ENCODE data around the gene BRME1. TPM values are rescaled to one million over a fixed set of nuclear protein-coding genes. Genes with fewer than 3 reads are reported as not detected.
A peak's percentile ranks its signal among the peaks of the same experiment; 100 is the strongest.

The BRME1 gene
- total RNA-seq, 1 donor from 2014 or later = 1.6 TPM

- peak overlapping the region; percentile 82 to 85 (median 83) for H3K9ac ChIP-seq (ENCODE audit: low read depth in 1 of 3, low read length in 3 of 3)
- H3K4me1 ChIP-seq (ENCODE audit: control insufficient read depth in 3 of 3, insufficient read depth in 3 of 3, low read length in 3 of 3) = peaks cover 32 to 39% (median 38%) of the 10 kb centered on the region in 3 donors
- H3K9me3 ChIP-seq (ENCODE audit: control insufficient read depth in 3 of 3, low read length in 3 of 3) = no peaks in the 10 kb centered on the region
- no peaks in the 10 kb centered on the region for H3K27me3 ChIP-seq (ENCODE audit: control insufficient read depth in 3 of 3, insufficient read depth in 3 of 3, low read length in 3 of 3)
- peak overlapping the region; percentile 94 for H3K27ac ChIP-seq (ENCODE audit: low read depth, low read length)
- no peaks in the 10 kb centered on the region for H3K36me3 ChIP-seq (ENCODE audit: control insufficient read depth in 3 of 3, insufficient read depth in 3 of 3, low read length in 3 of 3)
- H3K4me3 ChIP-seq (ENCODE audit: low read length in 3 of 3) = peak overlapping the region; percentile 57 to 67 (median 66)
These were observed 55.7 kb downstream of the BRME1 start for GRCh38 chr19:13849991-13850909.

DNA sequence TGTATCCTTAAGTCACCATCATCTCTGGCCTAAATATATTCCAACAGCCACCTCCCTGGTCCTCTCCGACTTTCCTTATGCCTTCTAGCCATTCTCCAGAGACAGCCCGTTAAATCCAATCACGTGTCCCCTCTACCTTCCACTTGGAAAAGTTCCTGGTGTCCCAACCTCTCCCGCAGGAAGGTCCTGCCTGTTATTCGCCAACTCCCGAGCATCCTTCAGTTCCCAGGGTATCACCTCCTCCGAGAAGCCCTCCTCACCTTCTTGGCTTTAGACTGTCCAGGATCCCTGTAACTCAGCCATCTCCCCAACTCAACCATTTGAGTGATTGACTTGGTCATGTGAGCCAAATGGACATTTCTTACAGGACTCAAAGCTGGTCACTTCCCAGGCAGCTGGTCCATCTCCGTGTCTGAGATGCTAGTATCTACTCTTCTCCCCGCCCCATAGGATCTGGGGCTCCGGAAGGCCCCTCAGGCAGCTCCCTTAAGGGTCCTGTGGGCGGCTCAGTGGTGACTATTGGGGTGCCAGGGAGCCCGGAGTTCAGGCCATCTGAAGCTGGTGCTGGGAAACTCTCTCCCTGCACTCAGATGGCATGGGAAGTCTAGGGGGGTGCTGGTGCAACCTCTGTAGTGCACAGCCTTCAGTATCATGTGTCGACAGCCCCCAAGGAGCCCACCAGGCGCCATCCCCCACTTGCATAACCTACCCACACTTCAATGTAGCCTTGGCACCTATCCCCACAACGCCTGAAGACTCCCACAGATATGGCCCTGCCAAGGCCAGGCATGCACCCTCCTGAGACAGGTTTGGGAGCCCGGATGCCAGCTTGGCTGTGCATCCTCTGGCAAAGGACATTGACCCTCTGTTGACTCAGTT lies 56.9 kb downstream of the BRME1 start:
- Histone ChIP-seq H3K9ac (ENCODE audit: low read depth in 1 of 3, low read length in 3 of 3) (no peak overlapping the region), H3K27me3 (ENCODE audit: control insufficient read depth in 3 of 3, insufficient read depth in 3 of 3, low read length in 3 of 3) (no peaks in the 10 kb centered on the region), H3K9me3 (ENCODE audit: control insufficient read depth in 3 of 3, low read length in 3 of 3) (no peaks in the 10 kb centered on the region), H3K27ac (ENCODE audit: low read depth, low read length) (peak overlapping the region; percentile 99), H3K4me1 (ENCODE audit: control insufficient read depth in 3 of 3, insufficient read depth in 3 of 3, low read length in 3 of 3) (peaks cover 32 to 39% (median 38%) of the 10 kb centered on the region in 3 donors), H3K4me3 (ENCODE audit: low read length in 3 of 3) (peak overlapping the region in 1 of 3 donors; percentile 6), H3K36me3 (ENCODE audit: control insufficient read depth in 3 of 3, insufficient read depth in 3 of 3, low read length in 3 of 3) (no peaks in the 10 kb centered on the region)

- H3K27ac ChIP-seq (ENCODE audit: low read depth, low read length) = peak overlapping the region; percentile 99
- no peaks in the 10 kb centered on the region for H3K9me3 ChIP-seq (ENCODE audit: control insufficient read depth in 3 of 3, low read length in 3 of 3)
- H3K36me3 ChIP-seq (ENCODE audit: control insufficient read depth in 3 of 3, insufficient read depth in 3 of 3, low read length in 3 of 3) = no peaks in the 10 kb centered on the region
- H3K9ac ChIP-seq (ENCODE audit: low read depth in 1 of 3, low read length in 3 of 3) = peak overlapping the region in 1 of 3 donors; percentile 85
- no peak overlapping the region for H3K4me3 ChIP-seq (ENCODE audit: low read length in 3 of 3)
- H3K27me3 ChIP-seq (ENCODE audit: control insufficient read depth in 3 of 3, insufficient read depth in 3 of 3, low read length in 3 of 3) = no peaks in the 10 kb centered on the region
- H3K4me1 ChIP-seq (ENCODE audit: control insufficient read depth in 3 of 3, insufficient read depth in 3 of 3, low read length in 3 of 3) = peaks cover 36 to 45% (median 43%) of the 10 kb centered on the region in 3 donors
These were observed 57.6 kb downstream of the BRME1 start for GRCh38 chr19:13848340-13848677.

DNA sequence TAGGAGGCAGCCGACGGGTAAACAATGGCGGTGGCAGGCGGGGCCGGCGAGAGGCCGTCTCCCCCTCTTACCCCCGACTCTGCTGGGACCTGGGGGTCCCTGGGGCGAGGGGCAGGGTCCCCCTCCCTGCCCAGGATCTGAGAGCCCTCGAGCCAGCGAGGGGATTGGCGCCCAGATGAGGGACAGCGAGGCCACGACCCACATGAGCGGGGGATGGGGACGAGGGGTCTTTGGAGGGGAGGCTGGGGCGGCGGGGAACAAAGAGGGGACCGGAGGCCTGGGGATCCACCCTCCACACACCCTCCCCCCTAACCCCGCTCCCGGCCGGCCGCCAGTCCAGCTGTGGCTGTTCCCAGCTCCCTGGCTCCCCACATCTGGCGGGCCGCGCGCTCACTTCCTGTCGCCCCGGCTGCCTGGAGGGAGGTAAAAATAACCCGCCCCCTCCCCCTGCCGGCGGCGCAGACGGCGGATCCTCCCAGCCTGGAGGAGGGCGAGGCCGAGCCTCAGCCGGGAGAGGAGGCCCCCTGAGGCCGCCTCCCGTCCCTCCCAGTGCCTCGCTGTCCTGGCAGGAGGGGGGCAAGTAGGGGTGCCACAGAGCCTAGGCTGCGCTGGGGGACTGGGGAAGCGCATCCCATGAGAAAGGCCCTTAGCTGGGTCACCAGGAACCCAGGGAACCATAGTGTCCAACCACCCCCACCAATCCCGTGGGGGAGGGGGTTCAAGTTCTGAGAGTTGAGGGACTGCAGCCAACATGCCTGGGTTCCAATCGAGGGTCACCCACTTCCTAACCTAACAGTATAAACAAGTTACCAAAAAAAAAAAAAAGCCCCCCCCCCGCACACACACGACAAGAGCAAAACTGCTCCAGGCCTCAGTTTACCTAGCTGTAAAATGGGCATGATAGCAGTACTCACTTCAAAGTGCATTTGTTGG lies 58.2 kb downstream of the BRME1 start:
- H3K27ac ChIP-seq (ENCODE audit: low read depth, low read length) = peak overlapping the region; percentile 99
- peak overlapping the region; percentile 59 to 77 (median 68) for H3K4me3 ChIP-seq (ENCODE audit: low read length in 3 of 3)
- no peaks in the 10 kb centered on the region for H3K27me3 ChIP-seq (ENCODE audit: control insufficient read depth in 3 of 3, insufficient read depth in 3 of 3, low read length in 3 of 3)
- peaks cover 40 to 50% (median 47%) of the 10 kb centered on the region in 3 donors for H3K4me1 ChIP-seq (ENCODE audit: control insufficient read depth in 3 of 3, insufficient read depth in 3 of 3, low read length in 3 of 3)
- H3K9me3 ChIP-seq (ENCODE audit: control insufficient read depth in 3 of 3, low read length in 3 of 3) = no peaks in the 10 kb centered on the region
- H3K36me3 ChIP-seq (ENCODE audit: control insufficient read depth in 3 of 3, insufficient read depth in 3 of 3, low read length in 3 of 3) = no peaks in the 10 kb centered on the region
- peak overlapping the region; percentile 77 to 86 (median 85) for H3K9ac ChIP-seq (ENCODE audit: low read depth in 1 of 3, low read length in 3 of 3)

- Histone ChIP-seq H3K4me3 (ENCODE audit: low read length in 3 of 3) (peak overlapping the region; percentile 59 to 77 (median 68)), H3K9me3 (ENCODE audit: control insufficient read depth in 3 of 3, low read length in 3 of 3) (no peaks in the 10 kb centered on the region), H3K27me3 (ENCODE audit: control insufficient read depth in 3 of 3, insufficient read depth in 3 of 3, low read length in 3 of 3) (no peaks in the 10 kb centered on the region), H3K9ac (ENCODE audit: low read depth in 1 of 3, low read length in 3 of 3) (peak overlapping the region; percentile 77 to 86 (median 85)), H3K36me3 (ENCODE audit: control insufficient read depth in 3 of 3, insufficient read depth in 3 of 3, low read length in 3 of 3) (peaks cover 0 to 2% (median 0%) of the 10 kb centered on the region in 3 donors), H3K4me1 (ENCODE audit: control insufficient read depth in 3 of 3, insufficient read depth in 3 of 3, low read length in 3 of 3) (peaks cover 40 to 50% (median 47%) of the 10 kb centered on the region in 3 donors), H3K27ac (ENCODE audit: low read depth, low read length) (peak overlapping the region; percentile 99)
These were observed 59.1 kb downstream of the BRME1 start for GRCh38 chr19:13846557-13847406.

- Histone ChIP-seq H3K4me3 (ENCODE audit: low read length in 3 of 3) (no peak overlapping the region), H3K36me3 (ENCODE audit: control insufficient read depth in 3 of 3, insufficient read depth in 3 of 3, low read length in 3 of 3) (peaks cover 0 to 4% (median 3%) of the 10 kb centered on the region in 3 donors), H3K9ac (ENCODE audit: low read depth in 1 of 3, low read length in 3 of 3) (peak overlapping the region in 1 of 3 donors; percentile 98), H3K9me3 (ENCODE audit: control insufficient read depth in 3 of 3, low read length in 3 of 3) (no peaks in the 10 kb centered on the region), H3K27me3 (ENCODE audit: control insufficient read depth in 3 of 3, insufficient read depth in 3 of 3, low read length in 3 of 3) (no peaks in the 10 kb centered on the region), H3K27ac (ENCODE audit: low read depth, low read length) (peak overlapping the region; percentile 96), H3K4me1 (ENCODE audit: control insufficient read depth in 3 of 3, insufficient read depth in 3 of 3, low read length in 3 of 3) (peaks cover 38 to 46% (median 43%) of the 10 kb centered on the region in 3 donors)
These were observed 61.7 kb downstream of the BRME1 start for GRCh38 chr19:13844130-13844631.

DNA sequence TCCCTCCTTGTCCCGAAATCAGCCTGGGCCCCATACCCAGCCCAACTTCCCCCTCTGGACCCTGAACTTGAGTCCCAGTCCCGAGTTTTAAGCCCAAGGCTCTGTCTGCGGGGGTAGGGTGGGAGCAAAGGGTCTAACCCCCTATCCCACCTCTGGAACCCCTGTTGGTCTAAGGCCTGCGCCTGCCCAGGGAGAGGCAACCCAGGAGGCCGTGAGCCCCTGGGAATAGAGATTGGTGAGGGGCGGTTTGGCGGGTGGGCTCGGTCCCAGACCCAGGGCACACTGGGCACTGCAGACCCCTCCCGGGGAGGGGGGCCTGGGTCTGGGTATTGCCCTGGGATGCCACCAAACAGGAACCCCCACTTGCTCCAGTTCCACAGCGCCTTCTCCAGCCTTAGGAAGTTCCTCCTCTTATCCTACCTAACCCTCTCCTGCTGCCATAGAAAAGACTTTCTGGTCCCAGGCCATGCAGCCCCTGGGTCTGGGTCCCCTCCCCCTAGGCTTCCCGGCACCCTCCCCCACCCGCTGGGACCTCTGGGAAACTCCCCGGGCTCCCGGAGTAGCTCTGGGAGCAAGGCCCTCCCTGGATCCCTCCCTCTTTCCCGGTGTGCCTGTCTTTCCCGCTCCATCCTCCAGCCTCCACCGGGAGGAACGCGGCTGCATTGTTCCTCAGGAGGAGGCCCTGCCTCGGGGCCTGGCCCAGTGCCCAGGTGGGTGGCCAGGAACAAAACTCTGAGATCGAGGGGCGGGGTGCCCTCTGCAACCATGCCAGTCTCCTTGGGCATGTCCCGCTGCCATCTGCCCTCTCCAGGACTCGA lies 62.6 kb downstream of the BRME1 start:
- Histone ChIP-seq H3K27ac (ENCODE audit: low read depth, low read length) (peak overlapping the region; percentile 96), H3K4me1 (ENCODE audit: control insufficient read depth in 3 of 3, insufficient read depth in 3 of 3, low read length in 3 of 3) (peaks cover 42 to 51% (median 46%) of the 10 kb centered on the region in 3 donors), H3K9me3 (ENCODE audit: control insufficient read depth in 3 of 3, low read length in 3 of 3) (no peaks in the 10 kb centered on the region), H3K9ac (ENCODE audit: low read depth in 1 of 3, low read length in 3 of 3) (peak overlapping the region; percentile 95 to 98 (median 95)), H3K27me3 (ENCODE audit: control insufficient read depth in 3 of 3, insufficient read depth in 3 of 3, low read length in 3 of 3) (no peaks in the 10 kb centered on the region), H3K36me3 (ENCODE audit: control insufficient read depth in 3 of 3, insufficient read depth in 3 of 3, low read length in 3 of 3) (peaks cover 0 to 6% (median 3%) of the 10 kb centered on the region in 3 donors), H3K4me3 (ENCODE audit: low read length in 3 of 3) (peak overlapping the region; percentile 72 to 87 (median 82))

Measured in skeletal muscle tissue (tissue), 4 donors.